Muscle layer of colon (tissue), 2 donors: ENCODE measurements around the gene ATL2.

Experiments used
- H3K27ac ChIP-seq: one replicate; pipeline ENCODE4 v1.7.0; 2013; ENCODE audit warnings: low read depth, mild to moderate bottlenecking, low read length, moderate library complexity
- H3K27me3 ChIP-seq, 2 donors: one replicate each; pipeline ENCODE4 v1.7.0; 2013; ENCODE audit warnings: low read length in 2 of 2, mild to moderate bottlenecking in 2 of 2; ENCODE audit not compliant: insufficient read depth in 2 of 2, control insufficient read depth in 1 of 2
- H3K36me3 ChIP-seq: one replicate; pipeline ENCODE4 v1.7.0; 2013; ENCODE audit warnings: mild to moderate bottlenecking, low read length; ENCODE audit not compliant: insufficient read depth
- H3K4me1 ChIP-seq: one replicate; pipeline ENCODE4 v1.7.0; 2013; ENCODE audit warnings: mild to moderate bottlenecking, low read length; ENCODE audit not compliant: insufficient read depth
- H3K4me3 ChIP-seq, 2 donors: one replicate each; pipeline ENCODE4 v1.7.0; 2013; ENCODE audit warnings: low read length in 2 of 2, low read depth in 1 of 2, mild to moderate bottlenecking in 1 of 2, moderate library complexity in 1 of 2
- H3K9ac ChIP-seq: one replicate; pipeline ENCODE4 v1.7.0; 2013; ENCODE audit warnings: low read length
- H3K9me3 ChIP-seq: one replicate; pipeline ENCODE4 v1.7.0; 2013; ENCODE audit warnings: mild to moderate bottlenecking, low read length
- donor health status: abdominal sarcoma.
- donor health status: Adenocarcinoma of cecum.

ATL2 gene

GRCh38 chr2:38317725-38318124 is 59.3 kb downstream of the ATL2 start:
- H3K36me3 ChIP-seq = peaks cover 37% of the 10 kb centered on the region
- no peak overlapping the region for H3K4me3 ChIP-seq
- no peaks in the 10 kb centered on the region for H3K27me3 ChIP-seq
- H3K9me3 ChIP-seq = no peaks in the 10 kb centered on the region
- H3K27ac ChIP-seq = no peak overlapping the region
- H3K4me1 ChIP-seq = peaks cover 27% of the 10 kb centered on the region
- H3K9ac ChIP-seq = no peak overlapping the region

GRCh38 chr2:38315707-38316333 is 61.3 kb downstream of the ATL2 start:
- Histone ChIP-seq H3K36me3 (peaks cover 52% of the 10 kb centered on the region), H3K9ac (no peak overlapping the region), H3K27ac (peak overlapping the region; percentile 48), H3K9me3 (no peaks in the 10 kb centered on the region), H3K4me1 (peaks cover 18% of the 10 kb centered on the region), H3K4me3 (no peak overlapping the region), H3K27me3 (no peaks in the 10 kb centered on the region)

GRCh38 chr2:38308821-38309220 is 68.3 kb downstream of the ATL2 start:
- no peak overlapping the region for H3K27ac ChIP-seq
- H3K9ac ChIP-seq = no peak overlapping the region
- no peaks in the 10 kb centered on the region for H3K27me3 ChIP-seq
- H3K36me3 ChIP-seq = peaks cover 50% of the 10 kb centered on the region
- H3K4me1 ChIP-seq = no peaks in the 10 kb centered on the region
- H3K9me3 ChIP-seq = no peaks in the 10 kb centered on the region
- H3K4me3 ChIP-seq = no peak overlapping the region

GRCh38 chr2:38301969-38302702 is 74.9 kb downstream of the ATL2 start:
- peaks cover 27% of the 10 kb centered on the region for H3K36me3 ChIP-seq

GRCh38 chr2:38301340-38301968 is 75.6 kb downstream of the ATL2 start:
- Histone ChIP-seq H3K4me3 (no peak overlapping the region), H3K36me3 (peaks cover 34% of the 10 kb centered on the region), H3K27me3 (no peaks in the 10 kb centered on the region), H3K9ac (no peak overlapping the region), H3K9me3 (no peaks in the 10 kb centered on the region), H3K27ac (no peak overlapping the region), H3K4me1 (peaks cover 9% of the 10 kb centered on the region)

More at GRCh38 chr2:38301969-38302702, 74.9 kb downstream of the ATL2 start:
- Histone ChIP-seq H3K9ac (no peak overlapping the region), H3K4me3 (no peak overlapping the region), H3K9me3 (no peaks in the 10 kb centered on the region), H3K27ac (no peak overlapping the region), H3K27me3 (no peaks in the 10 kb centered on the region), H3K4me1 (peaks cover 9% of the 10 kb centered on the region)

GRCh38 chr2:38298539-38298938 is 78.5 kb downstream of the ATL2 start:
- Histone ChIP-seq H3K4me1 (peaks cover 9% of the 10 kb centered on the region), H3K9ac (no peak overlapping the region), H3K27me3 (no peaks in the 10 kb centered on the region), H3K36me3 (peaks cover 33% of the 10 kb centered on the region), H3K9me3 (no peaks in the 10 kb centered on the region), H3K4me3 (no peak overlapping the region), H3K27ac (no peak overlapping the region)

- H3K9ac ChIP-seq = no peak overlapping the region
- H3K27ac ChIP-seq = no peak overlapping the region
- peaks cover 29% of the 10 kb centered on the region for H3K36me3 ChIP-seq
- no peak overlapping the region for H3K4me3 ChIP-seq
- no peaks in the 10 kb centered on the region for H3K27me3 ChIP-seq
- no peaks in the 10 kb centered on the region for H3K4me1 ChIP-seq
- no peaks in the 10 kb centered on the region for H3K9me3 ChIP-seq
These were observed 80.8 kb downstream of the ATL2 start for GRCh38 chr2:38296197-38296780.

- Histone ChIP-seq H3K4me3 (no peak overlapping the region), H3K27ac (no peak overlapping the region), H3K27me3 (no peaks in the 10 kb centered on the region), H3K9me3 (no peaks in the 10 kb centered on the region), H3K36me3 (peaks cover 29% of the 10 kb centered on the region), H3K4me1 (no peaks in the 10 kb centered on the region), H3K9ac (no peak overlapping the region)
These were observed 82.5 kb downstream of the ATL2 start for GRCh38 chr2:38294597-38294996.

- Histone ChIP-seq H3K4me3 (no peak overlapping the region), H3K36me3 (peaks cover 23% of the 10 kb centered on the region), H3K27ac (no peak overlapping the region), H3K27me3 (no peaks in the 10 kb centered on the region), H3K9me3 (no peaks in the 10 kb centered on the region), H3K9ac (no peak overlapping the region), H3K4me1 (no peaks in the 10 kb centered on the region)
These were observed 83.8 kb downstream of the ATL2 start for GRCh38 chr2:38293152-38293865.

GRCh38 chr2:38290332-38290731 is 86.7 kb downstream of the ATL2 start:
- H3K27me3 ChIP-seq = no peaks in the 10 kb centered on the region
- H3K4me1 ChIP-seq = no peaks in the 10 kb centered on the region
- no peak overlapping the region for H3K4me3 ChIP-seq
- no peak overlapping the region for H3K9ac ChIP-seq
- no peak overlapping the region for H3K27ac ChIP-seq
- no peaks in the 10 kb centered on the region for H3K36me3 ChIP-seq
- no peaks in the 10 kb centered on the region for H3K9me3 ChIP-seq

- no peaks in the 10 kb centered on the region for H3K27me3 ChIP-seq
- no peaks in the 10 kb centered on the region for H3K9me3 ChIP-seq
- no peaks in the 10 kb centered on the region for H3K4me1 ChIP-seq
- H3K36me3 ChIP-seq = no peaks in the 10 kb centered on the region
- no peak overlapping the region for H3K4me3 ChIP-seq
- H3K9ac ChIP-seq = no peak overlapping the region
- no peak overlapping the region for H3K27ac ChIP-seq
These were observed 92.1 kb downstream of the ATL2 start for GRCh38 chr2:38284971-38285370.
